ENCODE results near the gene SPNS2.

The SPNS2 gene

GRCh38 chr17:4587195-4587594 lies 88.5 kb downstream of the SPNS2 start:
- DNase-seq (ENCODE audit: insufficient read length, low spot score) (no peak), FAIRE-seq (no peak)
- TF ChIP-seq CTCF (IDR thresholded peaks at IDR 0.05; ENCODE audit: insufficient read depth, missing control alignments), result no peak

GRCh38 chr17:4587803-4588202 lies 89.1 kb downstream of the SPNS2 start:
- DNase-seq (ENCODE audit: insufficient read length, low spot score) (no peak), FAIRE-seq (no peak)
- TF ChIP-seq CTCF (IDR thresholded peaks at IDR 0.05; ENCODE audit: insufficient read depth, missing control alignments), result no peak

GRCh38 chr17:4588391-4588790 lies 89.7 kb downstream of the SPNS2 start:
- no peak for FAIRE-seq
- no peak for TF ChIP-seq CTCF (IDR thresholded peaks at IDR 0.05; ENCODE audit: insufficient read depth, missing control alignments)
- DNase-seq (ENCODE audit: insufficient read length, low spot score), result no peak

Measured in D721Med (cell line).